NCI-H1417 treated with DMSO at 0.1 percent for 48 hours (cell line): ENCODE results near the gene PKDREJ.
"Not testable (repeated sequence)": the region's sequence is repeated elsewhere in the genome, so short reads cannot be mapped to it uniquely, and the experiment has no call there.

Experiments used
- DNase-seq: peaks from one replicate; lab custom pipeline; 2025; lab: John Stamatoyannopoulos, UW

PKDREJ gene

DNA sequence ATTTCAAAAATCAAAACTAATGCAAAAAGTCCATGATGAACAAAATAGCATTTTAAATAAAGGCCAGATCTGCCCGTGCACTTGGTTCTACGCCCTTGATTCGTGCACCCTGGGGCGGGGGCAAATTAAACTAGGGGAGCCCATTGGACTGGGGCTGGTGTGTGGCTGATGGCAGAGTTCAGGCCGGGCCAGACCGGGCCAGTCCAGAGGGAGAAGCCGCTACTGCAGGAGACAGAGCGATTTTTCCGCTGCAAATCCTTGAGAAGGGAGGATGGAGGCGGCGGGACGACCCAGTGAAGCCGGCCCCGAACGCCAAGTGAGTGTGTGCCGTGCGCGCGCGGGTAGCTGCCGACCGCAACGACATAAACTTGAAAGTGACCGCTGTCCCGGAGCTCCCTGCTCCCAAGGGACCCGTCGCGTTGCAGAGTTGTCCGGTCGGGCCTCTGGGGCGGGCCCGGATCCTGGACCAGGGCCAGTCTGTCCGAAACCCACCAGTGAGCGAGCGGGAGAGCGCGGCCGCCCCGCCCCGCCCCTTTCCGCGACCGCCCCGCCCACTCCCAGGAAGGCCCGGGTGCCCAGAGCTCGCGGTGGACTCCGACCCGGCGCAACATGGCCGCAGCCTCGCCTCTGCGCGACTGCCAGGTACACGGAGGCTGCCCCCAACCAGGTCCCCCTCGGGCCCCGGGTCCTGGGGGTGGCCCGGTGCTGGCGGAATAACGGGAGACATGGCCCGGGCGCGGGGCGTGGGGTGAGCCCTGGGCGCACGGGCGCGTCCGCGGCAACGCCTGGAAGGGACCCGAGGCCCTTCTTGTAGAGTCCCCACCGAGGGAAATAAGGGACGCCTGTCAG, 4.5 kb upstream of the PKDREJ start, which contains the start of gene TTC38:
Gene TTC38, plus strand, starts transcription at position 578 of the 849 bp plus-strand sequence. Its CDS starts 32 bp downstream, at position 610.
- DNase-seq: no peak

DNA sequence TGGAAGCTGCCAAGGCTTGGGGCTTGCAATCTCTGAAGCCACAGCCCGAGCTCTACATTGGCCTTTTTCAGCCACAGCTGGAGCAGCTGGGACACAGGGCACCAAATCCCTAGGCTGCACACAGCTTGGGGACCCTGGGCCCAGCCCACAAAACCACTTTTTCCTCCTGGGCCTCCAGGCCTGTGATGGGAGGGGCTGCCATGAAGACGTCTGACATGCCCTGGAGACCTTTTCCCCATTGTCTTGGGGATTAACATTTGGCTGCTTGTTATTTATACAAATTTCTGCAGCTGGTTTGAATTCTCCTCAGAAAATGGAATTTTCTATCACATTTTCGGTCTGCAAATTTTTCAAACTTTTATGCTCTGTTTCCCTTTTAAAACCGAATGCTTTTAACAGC, 2.5 kb upstream of the PKDREJ start:
- not testable (repeated sequence) for DNase-seq

- not testable (repeated sequence) for DNase-seq
These were observed 1.4 kb upstream of the PKDREJ start for GRCh38 chr22:46264520-46264919.

- DNase-seq: no peak
These were observed 511 bp downstream of the PKDREJ start for GRCh38 chr22:46262449-46263215.

- DNase-seq: no peak
These were observed 3.1 kb downstream of the PKDREJ start for GRCh38 chr22:46260038-46260437.

GRCh38 chr22:46259374-46259773, 3.8 kb downstream of the PKDREJ start:
- no peak for DNase-seq

DNA sequence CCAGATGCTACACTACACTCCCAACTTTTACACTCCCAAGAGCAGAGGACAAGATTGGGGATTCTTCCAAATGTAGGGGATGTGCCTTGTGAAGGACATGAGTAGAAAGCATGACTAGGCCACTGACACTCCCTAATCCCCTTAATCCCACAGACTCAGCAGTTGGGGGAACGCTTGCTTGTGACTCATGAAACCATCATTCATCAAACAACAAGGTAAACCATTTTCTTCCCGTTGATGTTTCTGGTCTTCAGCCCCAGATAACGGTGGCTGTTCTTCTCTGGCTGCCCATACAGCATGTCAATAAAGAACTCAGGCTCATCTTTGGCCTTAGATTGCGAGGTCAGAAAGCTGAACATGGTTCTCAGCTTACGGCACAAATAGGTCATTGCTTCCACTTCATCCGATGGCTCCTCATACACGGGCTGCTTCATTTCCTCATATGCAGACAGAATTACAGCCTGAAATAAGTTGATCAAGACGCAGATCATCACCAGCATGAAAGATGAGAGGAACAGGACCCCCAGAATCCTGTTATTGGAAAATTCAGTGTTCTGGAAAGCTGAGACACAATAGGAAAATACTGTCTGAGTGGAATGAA, 6.7 kb downstream of the PKDREJ start:
- DNase-seq: no peak

- no peak for DNase-seq
These were observed 11.2 kb downstream of the PKDREJ start for GRCh38 chr22:46251816-46252380.

DNA sequence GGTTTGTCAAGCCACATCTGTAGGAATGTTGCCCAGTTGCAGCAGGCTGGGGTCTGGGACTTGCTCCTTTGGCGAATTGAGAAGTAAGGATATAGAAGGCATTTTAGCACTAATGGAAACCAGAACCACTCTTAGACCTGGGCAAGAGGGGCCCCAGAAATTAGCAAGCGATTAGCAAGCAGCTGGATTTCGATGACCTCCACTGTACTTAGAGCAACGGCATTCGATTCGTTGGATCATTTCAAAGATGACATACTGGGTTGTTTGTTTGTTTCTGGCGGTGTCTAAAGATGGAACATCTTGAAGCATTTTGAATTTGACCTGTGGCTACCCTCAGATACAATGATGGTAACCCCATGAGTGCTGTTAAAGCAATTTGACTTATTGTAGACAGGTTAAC, 11.9 kb downstream of the PKDREJ start:
- no peak for DNase-seq

DNA sequence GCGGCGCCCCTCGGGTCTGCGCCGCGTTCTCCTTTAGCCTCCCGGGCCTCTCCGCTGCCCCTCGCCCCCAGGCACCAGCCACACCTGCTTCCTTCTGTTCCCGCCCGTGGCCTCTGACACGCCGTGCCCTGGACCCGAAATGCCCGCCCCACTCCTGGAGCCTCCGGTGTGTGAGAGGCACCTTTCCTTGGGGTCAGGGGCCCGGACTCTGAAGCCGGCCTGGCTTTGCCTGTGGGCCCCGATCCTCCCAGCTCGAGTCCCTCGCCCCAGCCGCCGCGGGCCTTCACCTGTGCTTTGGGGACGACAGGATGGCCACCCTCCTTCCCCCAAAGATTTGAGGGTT, 12.4 kb downstream of the PKDREJ start:
- no peak for DNase-seq

GRCh38 chr22:46250035-46250782, 12.9 kb downstream of the PKDREJ start, which contains the start of gene CDPF1:
Gene CDPF1 (minus strand): TSS chr22:46250293. CDS start chr22:46248284, 2,009 bp downstream.
- DNase-seq: peak; percentile 12

DNA sequence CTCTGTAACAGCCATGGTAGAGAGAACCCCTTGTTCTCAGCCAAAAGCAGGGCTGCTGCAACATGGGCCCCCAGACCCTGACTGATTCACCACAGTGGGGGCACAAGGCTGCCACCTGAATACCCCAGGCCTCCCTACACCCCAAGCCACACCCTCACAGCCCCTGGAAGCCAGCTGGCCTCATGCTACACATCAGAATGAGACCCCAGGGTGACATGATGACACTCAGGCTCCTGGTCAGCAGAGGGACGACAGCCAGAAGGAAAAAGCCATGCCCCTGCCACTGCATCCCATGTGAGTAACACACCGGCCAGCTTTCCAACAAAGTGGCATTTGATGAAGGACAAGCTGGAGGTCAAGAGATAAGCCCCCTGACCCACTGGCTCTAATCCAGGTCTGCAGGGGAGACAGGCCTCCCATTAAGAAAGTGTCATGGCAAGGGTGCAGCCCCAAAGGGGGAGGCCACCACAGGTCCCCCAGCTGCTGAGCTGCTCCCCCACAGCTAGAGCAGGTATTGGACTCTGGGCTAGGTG, 15.6 kb downstream of the PKDREJ start:
- no peak for DNase-seq

- DNase-seq: no peak
These were observed 17.0 kb downstream of the PKDREJ start for GRCh38 chr22:46246178-46246577.

DNA sequence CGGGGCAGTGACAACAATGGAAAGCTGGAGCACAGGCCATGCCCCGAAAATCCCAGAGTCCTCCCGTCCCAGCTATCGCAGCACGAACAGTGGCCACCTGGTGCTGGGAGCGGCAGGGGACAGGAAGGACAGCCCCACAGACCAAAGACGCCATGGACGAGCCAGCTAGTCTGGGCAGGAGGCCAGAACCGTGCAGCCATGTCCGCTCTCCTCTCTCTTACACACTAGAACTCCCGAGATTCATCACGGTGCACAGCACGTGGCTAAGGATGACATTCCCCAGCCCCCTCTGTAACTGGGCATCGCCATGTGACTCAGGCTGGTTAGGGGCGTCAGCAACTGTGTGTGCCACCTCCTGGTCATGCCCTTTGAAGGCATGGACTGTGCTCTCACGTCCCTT, 17.6 kb downstream of the PKDREJ start:
- no peak for DNase-seq

DNA sequence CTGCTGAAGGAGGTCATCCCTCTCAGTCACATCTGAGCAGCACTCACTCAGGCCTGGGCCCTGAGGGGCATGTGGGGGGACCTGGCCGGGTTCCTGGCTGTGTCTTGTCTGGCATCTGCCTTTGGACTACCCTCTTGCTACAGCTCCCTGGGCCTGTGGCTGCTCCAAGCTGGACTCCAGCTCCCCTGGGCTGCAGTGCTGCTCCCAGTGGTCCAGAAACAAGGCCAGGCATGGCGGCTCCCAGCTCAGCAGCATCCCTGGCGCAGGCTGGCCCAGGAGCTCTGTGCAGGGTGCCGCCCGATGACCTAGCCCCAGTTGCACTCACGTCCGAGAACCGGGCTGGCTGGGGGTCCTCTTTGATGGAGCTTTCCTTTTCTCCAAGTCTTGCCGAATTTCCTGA, 18.4 kb downstream of the PKDREJ start:
- DNase-seq: no peak

GRCh38 chr22:46242076-46242475, 21.1 kb downstream of the PKDREJ start:
- DNase-seq: no peak

DNA sequence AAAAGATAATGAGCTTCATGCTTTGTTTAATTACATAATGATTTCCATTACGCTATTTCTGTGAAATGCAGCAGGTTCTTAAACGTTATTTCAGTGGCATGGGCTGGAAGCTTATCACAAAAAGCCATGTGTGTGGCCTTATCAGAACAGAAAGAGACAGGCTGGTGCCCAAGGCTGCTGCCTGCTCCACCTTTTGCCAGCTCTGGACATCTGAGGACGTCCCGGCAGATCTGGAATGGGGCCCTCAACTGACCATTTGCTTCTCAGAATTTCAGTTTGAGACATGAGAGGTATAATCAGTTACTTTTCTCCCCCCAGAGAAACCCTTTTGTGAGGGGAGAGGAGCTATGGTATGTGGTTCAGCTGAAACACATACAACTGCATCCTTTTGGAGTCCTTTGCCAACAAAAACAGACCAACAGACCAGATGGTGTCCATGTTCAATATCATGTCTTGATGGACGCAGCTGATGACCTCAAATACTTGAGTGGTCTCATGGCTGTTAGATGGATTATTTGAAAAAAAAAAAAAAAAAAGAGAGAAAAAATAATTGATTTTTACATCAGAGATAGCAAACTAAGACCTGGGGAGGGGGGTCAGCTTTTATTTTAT, 21.6 kb downstream of the PKDREJ start:
- DNase-seq: no peak

DNA sequence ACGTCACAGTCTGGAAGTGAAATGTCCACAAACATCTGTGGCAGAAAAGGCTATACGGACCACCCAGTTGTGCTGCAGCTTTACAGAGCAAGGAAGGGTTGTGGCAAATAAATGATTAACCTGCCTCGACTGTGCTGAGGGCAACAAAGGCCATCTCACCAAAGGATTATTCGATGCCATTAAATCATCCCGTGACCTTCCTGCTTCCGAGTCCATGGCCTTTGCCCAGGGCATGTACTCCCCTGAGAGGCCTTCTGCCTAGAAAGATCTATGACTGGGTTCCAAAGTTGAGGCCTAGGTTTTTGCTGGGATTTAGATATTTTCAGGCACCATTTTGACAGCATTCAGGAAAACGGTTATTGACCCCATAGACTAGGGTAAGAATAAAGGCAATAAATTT, 22.2 kb downstream of the PKDREJ start:
- DNase-seq: no peak

GRCh38 chr22:46240506-46240905, 22.6 kb downstream of the PKDREJ start:
- DNase-seq: no peak

- DNase-seq: no peak
These were observed 23.1 kb downstream of the PKDREJ start for GRCh38 chr22:46240073-46240472.
